HG03025 (cell line): ENCODE data around the gene QPRT.
"Not testable (repeated sequence)": the region's sequence is repeated elsewhere in the genome, so short reads cannot be mapped to it uniquely, and the experiment has no call there.

Experiments used
- ATAC-seq: cut with Tn5 transposase; IDR thresholded peaks from one replicate; pipeline ENCODE4 v1.9.1; 2021; ENCODE audit warnings: mild to moderate bottlenecking, moderate library complexity; ENCODE audit not compliant: unreplicated experiment, low FRiP score

Gene QPRT

DNA sequence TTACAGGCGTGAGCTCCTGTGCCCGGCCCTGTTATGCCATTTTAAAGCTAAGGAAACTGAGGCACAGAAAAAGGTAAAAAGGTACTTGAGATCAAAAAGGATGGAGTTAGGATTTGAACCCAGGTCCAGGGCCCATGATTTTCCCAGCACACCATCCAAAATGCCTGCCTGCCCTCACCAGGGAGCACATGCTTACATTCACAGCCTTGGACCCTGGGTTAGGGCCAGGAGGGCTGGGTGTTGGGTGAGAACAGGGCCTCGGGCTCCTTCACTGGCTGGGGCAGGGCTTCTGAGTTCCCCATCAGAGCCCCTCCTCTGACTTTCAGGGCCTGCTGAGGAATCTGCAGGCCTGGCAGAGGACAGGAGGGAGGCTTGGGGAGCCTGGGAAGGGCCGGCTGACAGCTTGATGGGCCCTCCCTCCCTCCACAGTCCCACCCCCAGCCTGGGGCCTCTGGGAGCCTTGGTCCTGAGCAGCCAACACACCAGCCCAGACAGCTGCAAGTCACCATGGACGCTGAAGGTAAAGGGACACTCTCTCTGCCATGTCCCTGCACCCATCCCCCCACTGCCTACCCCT, at the start of gene QPRT:
Gene QPRT, plus strand, starts transcription at position 490 of the 577 bp plus-strand sequence. Its CDS starts 18 bp downstream, at position 508.
- ATAC-seq = no peak

GRCh38 chr16:29629318-29629717, 49.7 kb upstream of the QPRT start:
- ATAC-seq = not testable (repeated sequence)

- not testable (repeated sequence) for ATAC-seq
Observed at GRCh38 chr16:29631658-29632057, 47.3 kb upstream of the QPRT start.

DNA sequence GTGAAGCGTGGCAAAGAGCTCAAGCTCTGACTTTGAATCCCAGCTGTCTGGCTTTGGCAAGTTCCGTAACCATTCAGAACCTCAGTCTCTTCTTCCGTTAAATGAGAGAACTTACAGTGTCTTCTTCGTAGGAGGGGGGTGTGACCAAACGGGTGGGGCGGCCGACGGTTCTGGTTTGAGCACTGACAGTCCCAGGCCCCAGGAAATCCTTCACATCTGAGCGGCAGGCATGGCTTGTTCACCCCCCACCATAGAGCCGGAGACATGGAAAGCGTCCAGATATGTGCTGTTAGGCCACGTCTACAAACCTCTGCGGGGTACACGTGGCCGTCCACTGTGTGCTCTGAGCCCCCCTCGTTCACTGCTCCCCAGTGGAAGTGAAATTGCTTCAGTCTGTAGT, 43.1 kb upstream of the QPRT start:
- not testable (repeated sequence) for ATAC-seq

DNA sequence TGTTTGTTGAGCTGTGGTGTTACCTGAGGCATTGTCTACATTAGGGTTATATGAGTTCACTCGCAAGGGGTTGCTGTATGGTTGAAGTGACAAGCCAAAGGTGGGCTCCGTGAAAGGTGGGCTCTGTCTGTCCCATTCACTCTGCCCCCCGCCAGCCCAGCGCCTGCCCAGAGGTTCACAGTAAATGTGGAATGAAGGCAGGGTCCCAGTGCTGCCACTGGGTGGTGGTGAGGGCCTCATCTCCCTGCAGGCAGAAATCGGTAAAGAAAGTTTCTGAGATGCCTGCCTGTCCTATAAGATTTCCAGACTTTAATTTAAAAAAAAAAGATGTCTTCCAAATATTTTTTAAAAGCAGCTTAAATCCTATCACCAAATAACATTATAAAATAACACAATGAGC, 42.6 kb upstream of the QPRT start:
- not testable (repeated sequence) for ATAC-seq

DNA sequence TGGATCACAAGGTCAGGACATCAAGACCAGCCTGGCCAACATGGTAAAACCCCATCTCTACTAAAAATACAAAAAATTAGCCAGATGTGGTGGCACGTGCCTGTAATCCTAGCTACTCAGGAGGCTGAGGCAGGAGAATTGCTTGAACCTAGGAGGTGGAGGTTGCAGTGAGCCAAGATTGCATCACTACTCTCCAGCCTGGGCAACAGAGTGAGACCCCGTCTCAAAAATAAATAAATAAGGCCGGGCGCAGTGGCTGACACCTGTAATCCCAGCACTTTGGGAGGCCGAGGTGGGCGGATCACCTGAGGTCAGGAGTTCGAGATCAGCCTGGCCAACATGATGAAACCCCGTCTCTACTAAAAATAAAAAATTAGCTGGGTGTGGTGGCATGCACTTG, 40.2 kb upstream of the QPRT start:
- ATAC-seq = not testable (repeated sequence)

- ATAC-seq = no peak
Observed at GRCh38 chr16:29641561-29641960, 37.4 kb upstream of the QPRT start.

- ATAC-seq = no peak
Observed at GRCh38 chr16:29643596-29643995, 35.4 kb upstream of the QPRT start.

DNA sequence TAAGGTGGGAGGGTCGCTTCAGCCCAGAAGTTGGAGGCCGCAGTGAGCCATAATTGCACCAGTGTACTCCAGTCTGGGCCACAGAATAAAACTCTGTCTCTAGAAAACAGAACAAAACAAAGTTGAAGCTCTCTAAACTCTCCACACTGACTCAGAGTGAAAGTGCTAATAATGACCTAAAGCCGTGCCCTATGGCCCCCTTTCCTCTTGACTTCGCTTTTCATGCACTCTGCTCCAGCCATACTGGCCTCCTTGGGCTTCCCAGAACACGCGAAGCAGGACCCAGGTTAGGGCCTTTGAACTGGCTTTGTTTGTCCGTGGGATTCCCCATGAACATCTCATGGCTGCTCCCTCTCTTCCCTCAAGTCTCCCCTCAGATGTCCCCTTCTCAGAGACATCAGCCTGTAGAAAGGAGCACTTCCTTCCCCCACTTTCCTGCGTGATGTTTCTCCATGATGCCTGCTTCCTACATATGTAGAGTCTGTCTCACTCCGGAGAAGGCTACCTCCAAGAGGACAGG, 34.6 kb upstream of the QPRT start:
- ATAC-seq = no peak

GRCh38 chr16:29644973-29645693, 33.8 kb upstream of the QPRT start:
- no peak for ATAC-seq

DNA sequence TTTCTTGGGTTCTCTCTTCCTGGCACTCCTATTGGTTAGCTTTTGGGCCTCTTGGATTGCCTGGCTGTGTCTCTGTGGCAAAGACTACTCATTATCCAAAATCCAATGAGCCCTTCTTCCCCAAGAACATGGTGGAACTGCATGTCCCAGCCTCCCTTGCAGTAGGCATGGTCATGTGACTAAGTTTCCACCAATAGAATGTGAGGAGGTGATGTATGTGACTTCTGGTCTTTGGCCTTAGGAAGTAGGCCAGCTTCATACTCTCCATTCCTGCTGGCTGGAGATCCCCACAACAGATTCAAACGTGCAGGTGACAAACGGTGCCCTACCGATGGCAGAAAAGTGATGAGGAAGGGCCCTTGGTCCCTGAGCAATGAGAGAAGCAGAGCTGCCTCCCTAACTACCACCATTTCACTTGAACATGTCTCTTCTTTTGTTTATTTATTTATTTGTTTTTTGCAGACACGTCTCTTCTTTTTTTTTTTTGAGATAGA, 33.2 kb upstream of the QPRT start:
- ATAC-seq = no peak

DNA sequence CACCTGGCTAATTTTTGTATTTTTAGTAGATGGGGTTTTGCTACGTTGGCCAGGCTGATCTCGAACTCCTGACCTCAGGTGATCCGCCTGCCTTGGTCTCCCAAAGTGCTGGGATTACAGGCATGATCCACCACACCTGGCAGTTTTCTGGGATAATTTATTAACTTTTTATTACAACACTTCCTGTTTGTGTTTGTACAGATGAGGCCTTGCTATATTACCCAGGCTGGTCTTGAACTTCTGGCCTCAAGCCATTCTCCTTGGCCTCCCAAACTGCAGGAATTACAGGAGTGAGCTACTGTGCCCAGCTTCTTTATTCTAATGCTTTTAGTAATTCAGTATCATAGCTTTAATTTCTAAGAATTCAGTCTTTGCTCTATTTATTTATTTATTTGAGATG, 32.0 kb upstream of the QPRT start:
- ATAC-seq = no peak

DNA sequence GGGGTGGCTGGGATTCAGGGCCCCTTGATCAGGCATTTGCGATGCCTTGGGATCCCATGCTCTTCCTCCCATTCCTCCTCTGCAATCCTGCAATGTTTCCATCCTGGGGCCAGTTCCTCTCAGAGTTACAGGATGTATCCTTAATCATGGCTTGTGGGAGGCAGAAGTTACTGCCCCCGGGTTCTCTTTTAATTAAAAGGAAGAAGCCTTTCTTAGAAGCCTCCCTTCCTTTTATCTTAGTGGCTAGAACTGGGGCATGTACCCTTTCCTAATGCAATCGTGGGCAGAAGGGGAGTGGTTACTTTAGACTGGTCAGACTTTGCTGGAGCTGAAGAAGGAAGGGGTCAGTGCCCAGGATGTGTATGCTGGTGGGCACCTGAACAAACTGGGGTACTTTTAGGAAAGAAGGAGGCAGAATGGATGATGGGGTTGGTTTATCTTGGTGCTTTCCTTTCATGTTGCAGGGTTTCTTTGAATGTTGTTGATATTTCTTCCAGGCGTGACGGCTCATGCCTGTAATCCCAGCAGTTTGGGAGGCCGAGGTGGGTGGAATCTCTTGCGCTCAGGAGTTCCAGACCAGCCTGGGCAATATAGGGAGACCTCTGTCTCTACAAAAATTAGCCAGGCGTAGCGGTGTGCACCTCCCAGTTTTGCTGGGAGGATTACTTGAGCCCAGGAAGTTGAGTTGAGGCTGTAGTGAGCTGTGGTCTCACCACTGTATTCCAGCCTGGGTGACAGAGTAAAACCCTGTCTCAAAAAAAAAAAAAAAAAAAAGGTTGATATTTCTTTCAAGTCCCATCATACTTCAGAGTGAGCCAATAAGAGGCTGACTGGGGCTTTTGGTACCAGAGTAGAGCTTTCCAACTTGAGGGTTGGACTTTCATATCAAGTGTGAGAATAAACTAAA, 29.1 kb upstream of the QPRT start:
- no peak for ATAC-seq

DNA sequence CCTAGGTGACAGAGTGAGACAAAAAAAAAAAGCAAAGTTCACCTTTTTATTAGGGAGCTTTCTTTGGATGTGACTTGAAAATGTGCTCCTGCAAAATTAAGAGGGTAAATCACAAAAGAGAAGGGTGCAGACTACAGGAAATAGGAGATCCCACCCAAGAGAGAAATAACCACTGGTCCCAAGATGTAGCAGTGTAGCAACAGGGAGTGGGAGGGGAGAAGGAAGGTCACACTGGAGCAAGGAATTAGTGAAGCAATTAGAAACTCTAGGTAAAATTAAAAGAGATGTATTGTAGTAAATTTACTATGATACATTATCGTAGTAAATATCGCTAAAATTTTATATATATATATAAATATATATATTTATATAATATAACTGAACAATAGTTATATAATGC, 28.2 kb upstream of the QPRT start:
- ATAC-seq = no peak

DNA sequence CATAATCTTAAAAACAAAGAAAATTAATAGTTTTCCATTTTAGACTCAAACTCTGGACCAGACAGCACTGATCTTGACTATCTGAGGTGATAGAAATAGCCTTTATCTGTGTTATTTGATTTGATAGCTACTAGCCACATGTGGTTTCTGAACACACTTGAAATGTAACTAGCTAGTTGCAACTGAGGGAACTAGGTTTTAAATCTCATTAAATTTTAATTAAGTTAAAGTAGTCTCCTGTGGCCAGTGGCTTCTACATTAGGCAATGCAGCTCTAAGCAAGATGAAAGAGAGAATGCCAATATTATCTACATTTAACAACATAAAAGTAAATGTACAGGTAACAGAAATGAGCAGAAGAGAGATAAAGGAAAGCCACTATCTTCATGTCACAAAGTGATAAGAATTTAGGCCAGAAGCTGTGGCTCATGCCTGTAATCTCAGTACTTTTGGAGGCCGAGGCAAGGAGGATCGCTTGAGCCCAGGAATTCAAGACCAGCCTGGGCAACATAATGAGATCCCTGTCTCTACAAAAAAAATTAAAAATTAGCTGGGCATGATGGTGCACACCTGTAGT, 27.1 kb upstream of the QPRT start:
- no peak for ATAC-seq

DNA sequence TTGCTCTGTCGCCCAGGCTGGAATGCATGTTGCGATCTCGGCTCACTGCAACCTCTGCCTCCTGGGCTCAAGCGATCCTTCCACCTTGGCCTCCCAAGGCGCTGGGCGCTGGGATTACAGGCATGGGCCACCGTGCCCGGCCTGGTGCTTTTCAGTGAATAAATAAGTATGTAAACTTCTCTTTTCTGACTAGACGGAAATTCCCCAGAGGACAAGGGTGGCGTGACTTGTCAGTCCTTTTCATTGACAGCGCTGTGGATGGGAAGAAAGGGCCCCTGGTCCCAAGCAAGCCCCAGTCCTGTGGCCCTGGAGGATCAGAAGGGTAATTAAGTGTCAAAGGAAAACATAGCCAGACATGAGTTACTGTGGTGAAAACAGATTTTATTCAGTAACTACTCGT, 25.5 kb upstream of the QPRT start:
- ATAC-seq = no peak

DNA sequence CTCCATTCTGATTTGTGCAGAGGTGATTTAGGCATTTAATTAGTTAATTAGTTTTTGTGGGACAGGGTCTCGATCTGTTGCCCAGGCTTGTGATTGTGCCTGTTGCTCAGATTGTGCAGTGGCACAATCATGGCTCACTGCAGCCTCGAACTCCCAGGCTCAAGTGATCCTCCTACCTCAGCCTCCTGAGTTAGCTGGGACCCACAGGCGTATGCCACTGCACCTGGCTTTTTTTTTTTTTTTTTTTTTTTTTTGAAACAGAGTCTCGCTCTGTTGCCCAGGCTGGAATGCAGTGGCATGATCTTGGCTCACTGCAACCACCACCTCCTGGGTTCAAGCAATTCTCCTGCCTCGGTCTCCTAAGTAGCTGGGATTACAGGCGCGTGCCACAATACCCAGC, 25.1 kb upstream of the QPRT start:
- ATAC-seq = not testable (repeated sequence)

DNA sequence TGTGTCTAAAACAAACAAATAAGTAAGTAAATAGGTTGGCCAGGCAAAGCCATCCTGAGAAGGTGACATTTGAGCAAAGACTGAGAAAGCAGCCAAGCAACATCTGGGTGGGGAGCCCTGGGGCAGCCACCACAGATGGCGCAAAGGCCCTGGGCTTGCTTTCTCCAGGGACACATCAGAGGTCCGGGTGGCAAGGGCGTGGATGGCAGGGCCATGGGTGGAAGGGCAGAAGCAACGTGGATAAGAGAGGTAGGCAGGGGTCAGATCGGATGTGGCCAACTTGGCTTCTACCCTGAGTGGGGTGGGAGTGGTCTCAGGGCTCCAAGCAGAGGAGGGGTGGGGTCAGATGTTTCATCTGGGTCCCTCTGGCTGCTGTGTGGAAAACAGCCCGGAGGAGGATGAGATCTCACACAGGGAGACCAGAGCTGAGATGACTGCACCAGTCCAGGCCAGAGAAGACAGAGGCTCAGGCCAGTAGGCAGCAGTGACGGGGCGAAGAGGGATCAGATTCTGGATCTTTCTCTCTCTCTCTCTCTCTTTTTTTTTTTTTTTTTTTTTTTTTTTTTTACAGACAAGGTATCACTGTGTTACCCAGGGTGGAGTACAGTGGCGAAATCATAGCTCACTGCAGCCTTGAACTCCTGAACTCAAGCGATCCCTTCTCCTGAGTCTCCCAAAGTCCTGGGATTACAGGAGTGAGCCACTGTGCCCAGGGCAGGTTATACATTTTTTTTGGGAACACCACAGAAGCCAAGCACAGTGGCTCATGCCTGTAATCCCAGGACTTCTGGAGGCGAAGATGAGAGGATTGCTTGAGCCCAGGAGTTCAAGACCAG, 22.1 kb upstream of the QPRT start:
- no peak for ATAC-seq

- no peak for ATAC-seq
Observed at GRCh38 chr16:29658705-29659104, 20.3 kb upstream of the QPRT start.
